ENCODE data around the gene TRUB1.

TRUB1 gene

DNA sequence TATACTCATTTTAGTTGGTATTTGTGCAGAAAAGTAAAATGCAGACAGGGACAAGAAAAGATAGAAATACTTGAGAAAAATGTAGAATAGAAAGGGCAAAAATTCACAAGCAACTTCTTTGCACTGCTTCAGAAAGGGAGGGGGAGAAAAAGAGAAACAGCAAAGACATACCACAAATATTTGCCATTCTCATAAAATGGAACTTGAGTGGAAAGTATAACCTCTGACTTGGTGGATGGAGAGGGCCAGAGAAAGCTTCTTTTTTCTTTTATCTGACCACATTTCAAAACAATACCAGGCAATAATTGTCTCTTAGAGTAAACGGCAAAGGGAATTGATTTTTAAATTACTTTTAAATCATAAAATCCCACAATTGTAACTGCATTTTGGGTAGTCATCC lies 35.8 kb upstream of the TRUB1 start:
- TF ChIP-seq, protein P1, sequence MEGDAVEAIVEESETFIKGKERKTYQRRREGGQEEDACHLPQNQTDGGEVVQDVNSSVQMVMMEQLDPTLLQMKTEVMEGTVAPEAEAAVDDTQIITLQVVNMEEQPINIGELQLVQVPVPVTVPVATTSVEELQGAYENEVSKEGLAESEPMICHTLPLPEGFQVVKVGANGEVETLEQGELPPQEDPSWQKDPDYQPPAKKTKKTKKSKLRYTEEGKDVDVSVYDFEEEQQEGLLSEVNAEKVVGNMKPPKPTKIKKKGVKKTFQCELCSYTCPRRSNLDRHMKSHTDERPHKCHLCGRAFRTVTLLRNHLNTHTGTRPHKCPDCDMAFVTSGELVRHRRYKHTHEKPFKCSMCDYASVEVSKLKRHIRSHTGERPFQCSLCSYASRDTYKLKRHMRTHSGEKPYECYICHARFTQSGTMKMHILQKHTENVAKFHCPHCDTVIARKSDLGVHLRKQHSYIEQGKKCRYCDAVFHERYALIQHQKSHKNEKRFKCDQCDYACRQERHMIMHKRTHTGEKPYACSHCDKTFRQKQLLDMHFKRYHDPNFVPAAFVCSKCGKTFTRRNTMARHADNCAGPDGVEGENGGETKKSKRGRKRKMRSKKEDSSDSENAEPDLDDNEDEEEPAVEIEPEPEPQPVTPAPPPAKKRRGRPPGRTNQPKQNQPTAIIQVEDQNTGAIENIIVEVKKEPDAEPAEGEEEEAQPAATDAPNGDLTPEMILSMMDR (IDR thresholded peaks at IDR 0.05; ENCODE audit: borderline replicate concordance, insufficient read depth, low read depth, low read length): no peak
- H3K4me3 ChIP-seq (ENCODE audit: low read depth, low read length): no peak overlapping the region

DNA sequence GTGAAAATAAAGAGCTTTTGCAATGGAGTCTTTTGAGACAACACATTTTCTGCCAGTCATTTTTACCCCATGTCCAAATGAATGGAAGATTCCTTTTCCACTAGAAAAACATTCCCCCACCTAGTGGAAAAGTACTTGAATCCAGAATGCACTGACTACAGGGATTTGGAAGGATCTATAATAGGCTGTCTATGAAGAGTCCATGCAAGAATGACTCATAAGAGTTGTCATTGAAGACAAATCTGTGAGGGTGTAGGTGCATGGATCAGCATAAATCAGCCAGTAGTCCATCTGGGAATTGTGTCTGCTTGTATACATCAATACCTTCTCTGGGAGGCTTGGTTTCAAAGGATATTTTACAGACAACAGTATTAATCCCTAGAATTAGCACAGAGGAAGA lies 32.5 kb upstream of the TRUB1 start:
- TF ChIP-seq, protein P1 (IDR thresholded peaks at IDR 0.05; ENCODE audit: borderline replicate concordance, insufficient read depth, low read depth, low read length): no peak
- no peak overlapping the region for H3K4me3 ChIP-seq (ENCODE audit: low read depth, low read length)

DNA sequence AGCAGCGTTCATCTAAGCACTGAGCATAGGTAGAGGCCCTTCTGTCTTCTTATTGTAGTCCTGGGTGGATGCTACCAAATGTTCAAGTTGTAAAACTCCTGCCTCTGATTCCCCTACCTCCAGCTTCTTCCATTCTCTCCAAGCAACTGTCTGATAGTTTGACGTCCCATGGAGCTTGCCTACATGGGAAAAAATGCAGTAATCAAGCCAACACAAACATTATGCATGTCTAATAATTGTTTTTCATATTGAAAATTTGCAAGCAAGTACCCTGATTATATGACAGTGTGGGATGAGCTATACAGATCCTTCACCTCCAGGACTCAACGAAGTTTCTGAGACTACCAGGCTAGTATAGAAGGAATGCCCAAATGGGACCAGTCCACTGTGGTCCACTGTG lies 31.0 kb upstream of the TRUB1 start:
- TF ChIP-seq, protein P1 (IDR thresholded peaks at IDR 0.05; ENCODE audit: borderline replicate concordance, insufficient read depth, low read depth, low read length): no peak

DNA sequence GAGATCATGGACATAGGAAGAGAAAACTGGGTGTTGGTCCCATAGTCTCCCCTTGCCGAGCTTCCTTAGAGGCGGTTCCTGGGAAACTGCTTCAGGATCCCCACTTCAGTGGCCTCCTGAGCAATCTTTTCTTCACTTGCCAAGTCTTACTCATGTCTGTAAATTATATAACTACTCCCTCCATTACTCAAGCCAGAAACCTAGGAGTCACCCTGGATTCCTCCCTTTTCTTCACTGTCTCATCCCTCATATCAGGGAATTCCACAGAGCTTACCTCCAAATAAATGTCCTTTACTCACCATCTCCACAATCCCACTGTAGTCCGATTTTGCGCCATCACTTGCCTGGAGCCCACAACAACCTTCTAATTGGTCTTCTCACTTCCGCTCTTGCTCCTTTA lies 29.1 kb upstream of the TRUB1 start:
- no peak overlapping the region for H3K4me3 ChIP-seq (ENCODE audit: low read depth, low read length)
- TF ChIP-seq, protein P1 (IDR thresholded peaks at IDR 0.05; ENCODE audit: borderline replicate concordance, insufficient read depth, low read depth, low read length): no peak

More for the DNA sequence above, 31.0 kb upstream of the TRUB1 start:
- H3K4me3 ChIP-seq (ENCODE audit: low read depth, low read length): no peak overlapping the region

DNA sequence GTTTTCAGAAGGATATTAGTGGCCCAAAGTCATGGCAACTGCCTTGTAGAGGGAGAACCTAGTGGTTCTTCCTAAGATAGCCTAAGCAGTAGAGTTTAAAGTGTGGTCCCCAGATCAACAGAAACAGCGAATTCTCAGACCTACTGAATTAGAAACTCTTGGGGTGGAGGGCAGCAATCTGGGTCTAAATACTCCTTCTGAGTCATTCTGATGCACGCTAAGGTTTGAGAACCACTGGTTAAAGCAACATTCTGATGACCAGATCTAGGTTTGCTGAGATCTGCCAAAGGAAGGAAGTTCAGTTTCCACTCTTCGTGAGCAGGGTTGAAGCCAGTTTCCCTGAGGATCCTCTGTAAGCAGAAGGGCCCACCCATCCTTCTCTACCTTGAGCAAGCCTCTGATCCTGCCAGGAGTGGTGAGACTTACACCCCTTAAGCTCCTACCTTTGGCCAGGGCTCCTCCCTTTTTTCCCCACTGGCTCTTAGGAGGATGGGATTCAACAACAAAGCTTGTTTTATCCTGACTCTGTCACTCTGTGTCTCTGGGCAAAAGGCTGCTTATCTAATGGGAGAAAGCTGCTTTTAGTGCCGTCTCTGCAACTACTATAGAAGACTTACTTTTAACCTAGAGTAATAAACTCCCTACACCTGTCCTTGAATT lies 26.8 kb upstream of the TRUB1 start:
- no peak overlapping the region for H3K4me3 ChIP-seq (ENCODE audit: low read depth, low read length)
- TF ChIP-seq, protein P1 (IDR thresholded peaks at IDR 0.05; ENCODE audit: borderline replicate concordance, insufficient read depth, low read depth, low read length): no peak

DNA sequence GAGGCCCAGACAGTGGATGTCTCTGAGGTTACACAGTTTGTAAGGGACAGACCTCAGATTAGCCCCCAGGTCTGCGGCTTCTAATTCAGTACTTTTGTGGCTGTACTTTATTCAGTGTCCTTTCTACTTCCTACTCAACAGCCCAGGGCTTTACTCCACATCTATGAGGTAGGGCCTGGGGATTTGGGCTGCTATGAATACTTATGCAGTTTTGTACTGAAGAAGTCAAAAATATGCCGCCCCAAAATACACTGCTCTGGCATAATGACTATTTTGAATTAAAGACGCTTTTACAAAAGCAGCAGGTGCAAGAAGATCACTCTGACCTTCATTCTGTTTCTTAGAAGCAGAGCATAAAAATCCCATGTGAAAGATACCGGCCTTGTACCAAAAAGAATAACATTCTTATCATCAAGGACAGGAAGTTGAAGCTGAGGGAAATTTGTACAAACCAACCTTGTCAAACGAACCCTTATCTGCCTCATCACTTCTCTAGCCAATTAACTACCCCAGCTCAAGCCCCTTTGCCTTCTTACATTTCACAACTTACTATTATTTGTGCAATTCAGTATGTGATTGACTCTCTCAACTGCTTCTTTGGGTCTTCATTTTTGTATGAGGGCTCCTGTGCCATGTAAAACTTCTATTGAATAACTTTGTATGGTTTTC lies 26.1 kb upstream of the TRUB1 start:
- TF ChIP-seq, protein P1 (IDR thresholded peaks at IDR 0.05; ENCODE audit: borderline replicate concordance, insufficient read depth, low read depth, low read length): no peak
- H3K4me3 ChIP-seq (ENCODE audit: low read depth, low read length): no peak overlapping the region

DNA sequence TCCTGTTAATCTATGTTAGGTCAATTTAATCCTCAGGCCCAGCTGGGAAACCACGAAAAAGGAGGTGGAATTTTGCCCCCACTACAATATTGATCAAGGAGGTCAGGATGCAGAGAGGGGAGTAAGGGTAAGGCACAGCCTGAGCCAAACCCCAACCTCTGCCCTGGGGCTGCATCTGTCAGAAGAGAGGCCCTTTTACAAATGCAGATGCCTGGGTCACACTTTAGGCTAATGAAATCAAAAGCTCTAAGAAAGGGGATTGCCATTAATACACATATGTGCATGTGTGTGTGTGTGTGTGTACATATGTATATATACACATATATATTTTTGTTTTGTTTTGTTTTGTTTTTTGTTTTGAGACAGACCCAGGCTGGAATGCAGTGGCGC lies 25.5 kb upstream of the TRUB1 start:
- TF ChIP-seq, protein P1 (IDR thresholded peaks at IDR 0.05; ENCODE audit: borderline replicate concordance, insufficient read depth, low read depth, low read length): no peak
- H3K4me3 ChIP-seq (ENCODE audit: low read depth, low read length): no peak overlapping the region

Data from GM12875 (cell line).